ELR (cell line): Measurements from ENCODE around the gene MED12L.

ENCODE experiments used
- DNase-seq: peaks from one replicate; pipeline ENCODE4 v3.0.0-alpha.2; 2015; ENCODE audit warnings: low read depth

The MED12L gene

GRCh38 chr3:151462278-151462780 is 376.9 kb downstream of the MED12L start:
- no peak for DNase-seq

GRCh38 chr3:151462991-151463390 is 377.5 kb downstream of the MED12L start:
- no peak for DNase-seq

GRCh38 chr3:151467069-151467468 is 381.6 kb downstream of the MED12L start:
- no peak for DNase-seq

- DNase-seq: peak; percentile 77
These were observed 382.9 kb downstream of the MED12L start for GRCh38 chr3:151468284-151468917.

GRCh38 chr3:151476344-151477018 is 391.0 kb downstream of the MED12L start:
- no peak for DNase-seq

- no peak for DNase-seq
These were observed 392.3 kb downstream of the MED12L start for GRCh38 chr3:151477591-151478334.

- no peak for DNase-seq
These were observed 392.9 kb downstream of the MED12L start for GRCh38 chr3:151478335-151478697.

- no peak for DNase-seq
These were observed 394.0 kb downstream of the MED12L start for GRCh38 chr3:151479452-151479851.

- no peak for DNase-seq
These were observed 395.0 kb downstream of the MED12L start for GRCh38 chr3:151480492-151480891.

GRCh38 chr3:151483488-151483887 is 398.0 kb downstream of the MED12L start:
- DNase-seq: no peak

GRCh38 chr3:151483961-151484520 is 398.6 kb downstream of the MED12L start:
- no peak for DNase-seq
